HG02884 (cell line): Measurements from ENCODE around the gene SLC6A18.
"Not testable (repeated sequence)": the region's sequence is repeated elsewhere in the genome, so short reads cannot be mapped to it uniquely, and the experiment has no call there.

Experiments
- ATAC-seq: cut with Tn5 transposase; IDR thresholded peaks from one replicate; pipeline ENCODE4 v1.9.1; 2021; ENCODE audit warnings: mild to moderate bottlenecking, moderate library complexity; ENCODE audit not compliant: unreplicated experiment

Gene SLC6A18

GRCh38 chr5:1284336-1284970, 59.3 kb downstream of the SLC6A18 start:
- not testable (repeated sequence) for ATAC-seq

- ATAC-seq, result no peak
Measured at GRCh38 chr5:1285141-1285540, 60.0 kb downstream of the SLC6A18 start.

GRCh38 chr5:1285883-1286291, 60.7 kb downstream of the SLC6A18 start:
- no peak for ATAC-seq

GRCh38 chr5:1288439-1289335, 63.5 kb downstream of the SLC6A18 start:
- no peak for ATAC-seq

GRCh38 chr5:1289559-1289958, 64.4 kb downstream of the SLC6A18 start:
- ATAC-seq, result not testable (repeated sequence)

GRCh38 chr5:1290956-1291355, 65.8 kb downstream of the SLC6A18 start:
- not testable (repeated sequence) for ATAC-seq

GRCh38 chr5:1291611-1292080, 66.5 kb downstream of the SLC6A18 start:
- no peak for ATAC-seq

GRCh38 chr5:1292139-1292538, 67.0 kb downstream of the SLC6A18 start:
- ATAC-seq, result no peak

GRCh38 chr5:1292846-1293415, 67.8 kb downstream of the SLC6A18 start:
- ATAC-seq, result no peak

- no peak for ATAC-seq
Measured at GRCh38 chr5:1293416-1294205, 68.4 kb downstream of the SLC6A18 start.

- no peak for ATAC-seq
Measured at GRCh38 chr5:1294206-1294834, 69.1 kb downstream of the SLC6A18 start.

- ATAC-seq, result no peak
Measured at GRCh38 chr5:1294835-1295649, 69.9 kb downstream of the SLC6A18 start, which contains the start of gene TERT. Gene TERT (minus strand): TSS chr5:1295068. CDS start chr5:1294989, 79 bp downstream.

GRCh38 chr5:1295650-1296037, 70.5 kb downstream of the SLC6A18 start:
- ATAC-seq, result no peak
